NCI-H748 (cell line): ENCODE data around the gene PCBD1.
"Not testable (repeated sequence)": the region's sequence is repeated elsewhere in the genome, so short reads cannot be mapped to it uniquely, and the experiment has no call there.

Source experiments
- DNase-seq: peaks from one replicate; lab custom pipeline; 2025; ENCODE audit not compliant: unreplicated experiment; lab: John Stamatoyannopoulos, UW

Gene PCBD1

GRCh38 chr10:70874061-70874460 is 14.3 kb downstream of the PCBD1 start:
- DNase-seq: no peak

GRCh38 chr10:70872291-70872690 is 16.1 kb downstream of the PCBD1 start:
- no peak for DNase-seq

DNA sequence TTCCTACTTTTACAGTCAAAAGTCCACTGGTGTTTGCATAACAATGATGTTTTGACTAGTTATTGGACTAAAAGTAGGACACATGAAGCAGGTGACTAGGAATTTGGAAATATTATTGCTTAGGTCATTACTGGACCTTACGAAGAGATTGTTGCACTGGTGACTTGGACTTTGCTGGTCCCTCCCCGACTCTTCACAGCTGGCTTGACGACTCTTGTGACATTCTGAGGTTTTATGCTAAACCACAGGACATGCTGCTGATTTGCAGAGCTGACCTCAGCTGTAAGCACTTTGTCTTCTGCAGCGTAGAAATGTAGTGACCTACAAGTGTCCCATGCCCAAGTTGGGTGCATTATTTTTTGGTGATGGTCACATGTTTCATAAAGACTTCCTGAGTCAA is 21.9 kb downstream of the PCBD1 start:
- no peak for DNase-seq

DNA sequence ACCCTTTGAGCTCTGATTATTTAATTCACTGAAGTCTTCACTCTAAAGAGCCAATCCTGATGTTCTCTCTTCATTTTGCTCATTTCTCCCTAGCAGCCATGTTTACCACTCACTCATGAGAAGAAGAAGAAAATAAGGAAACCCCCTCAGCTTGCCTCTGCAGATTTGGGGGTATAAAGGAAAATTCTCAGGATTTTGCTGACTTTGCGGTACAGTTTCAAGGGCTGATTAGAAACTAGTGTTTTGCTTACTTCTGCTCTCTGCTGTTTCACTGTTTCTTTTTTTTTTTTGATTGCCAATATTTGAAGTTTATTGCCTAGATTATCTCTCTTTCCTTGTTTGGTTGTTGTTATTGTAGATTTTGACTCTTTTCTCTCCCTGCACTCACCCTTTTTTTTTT is 23.4 kb downstream of the PCBD1 start:
- no peak for DNase-seq

- no peak for DNase-seq
These were observed 24.8 kb downstream of the PCBD1 start for GRCh38 chr10:70863470-70864160.

GRCh38 chr10:70861495-70862197 is 26.7 kb downstream of the PCBD1 start:
- DNase-seq: not testable (repeated sequence)

- no peak for DNase-seq
These were observed 29.6 kb downstream of the PCBD1 start for GRCh38 chr10:70858759-70859158.

GRCh38 chr10:70856454-70856853 is 31.9 kb downstream of the PCBD1 start:
- no peak for DNase-seq

DNA sequence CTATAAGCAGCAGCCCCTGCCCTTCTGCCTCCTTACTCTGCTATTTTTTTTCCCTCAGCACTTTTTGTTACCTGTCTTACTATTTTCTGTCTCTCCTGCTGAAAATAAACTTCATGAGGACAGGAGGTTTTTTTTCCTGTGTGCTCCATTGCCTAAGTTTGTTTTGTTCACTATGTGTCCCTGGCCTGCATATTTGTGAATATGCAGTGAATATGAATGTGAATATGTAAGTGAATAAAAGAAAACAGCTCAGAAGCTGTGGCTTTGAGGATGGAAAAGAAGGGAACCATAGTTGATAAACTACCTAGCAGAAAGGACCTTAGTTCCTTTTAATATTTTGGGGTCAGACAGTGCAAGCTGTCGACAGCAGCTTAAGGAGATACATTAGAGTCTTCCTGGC is 34.9 kb downstream of the PCBD1 start:
- DNase-seq: no peak

DNA sequence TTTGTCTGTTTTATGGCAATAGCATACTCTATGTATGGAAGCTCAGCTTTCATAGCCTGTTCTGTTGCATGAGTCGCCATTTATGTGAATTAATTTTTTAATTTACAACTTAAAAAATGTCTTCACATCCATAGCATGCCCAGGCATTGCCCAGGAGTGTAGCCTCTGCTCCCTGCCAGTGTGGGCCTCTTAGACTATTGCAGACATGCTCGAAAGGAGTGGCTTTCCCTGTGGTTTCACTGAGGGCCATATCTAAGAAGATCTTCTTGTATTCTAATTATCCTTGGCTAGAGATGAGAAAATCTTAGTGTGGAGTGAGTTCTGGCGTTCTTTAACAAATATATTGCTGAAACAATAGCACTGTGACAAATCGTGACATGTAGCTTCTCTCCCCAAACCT is 35.3 kb downstream of the PCBD1 start:
- no peak for DNase-seq

DNA sequence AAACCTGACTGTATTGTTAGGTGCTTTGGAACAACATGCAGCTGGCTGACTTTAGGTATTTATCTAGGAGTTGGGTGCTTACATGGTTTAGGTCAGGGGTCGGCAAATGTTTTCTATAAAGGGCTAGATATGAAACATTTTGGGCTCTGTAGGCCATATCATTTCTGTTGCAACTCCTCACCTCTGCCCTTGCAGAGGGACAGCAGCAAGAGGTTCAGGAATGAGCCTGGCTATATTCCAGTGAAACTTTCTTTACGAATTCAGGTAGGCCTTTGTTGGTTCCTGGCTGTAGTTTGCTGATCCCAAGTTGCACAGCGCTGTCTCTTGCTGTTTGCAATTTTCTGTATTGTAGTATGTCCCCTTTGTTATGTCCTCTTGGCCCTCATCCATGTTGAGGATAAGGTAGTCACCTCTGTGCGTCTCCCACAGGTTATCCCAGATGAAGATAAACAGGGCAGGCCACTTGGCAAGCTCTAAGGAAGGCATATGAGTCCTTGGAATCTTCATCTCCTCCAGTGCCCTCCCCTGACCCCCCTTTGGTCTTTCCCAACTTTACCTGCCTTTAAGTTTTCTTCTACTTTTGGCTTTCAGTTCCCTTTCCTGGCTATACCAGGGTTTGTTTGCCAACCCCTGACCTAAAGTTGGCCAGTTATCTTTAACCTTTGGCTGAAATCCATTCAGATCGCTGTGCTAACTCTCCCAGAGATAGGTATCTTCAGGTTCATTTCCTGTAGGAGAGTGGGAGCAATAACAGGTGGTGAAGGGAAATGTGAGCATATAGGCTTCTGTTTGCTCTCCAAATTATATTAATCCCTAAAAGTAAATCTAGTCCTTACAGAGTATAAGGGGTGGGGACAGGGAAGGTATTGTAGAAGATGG is 36.5 kb downstream of the PCBD1 start:
- DNase-seq: no peak

DNA sequence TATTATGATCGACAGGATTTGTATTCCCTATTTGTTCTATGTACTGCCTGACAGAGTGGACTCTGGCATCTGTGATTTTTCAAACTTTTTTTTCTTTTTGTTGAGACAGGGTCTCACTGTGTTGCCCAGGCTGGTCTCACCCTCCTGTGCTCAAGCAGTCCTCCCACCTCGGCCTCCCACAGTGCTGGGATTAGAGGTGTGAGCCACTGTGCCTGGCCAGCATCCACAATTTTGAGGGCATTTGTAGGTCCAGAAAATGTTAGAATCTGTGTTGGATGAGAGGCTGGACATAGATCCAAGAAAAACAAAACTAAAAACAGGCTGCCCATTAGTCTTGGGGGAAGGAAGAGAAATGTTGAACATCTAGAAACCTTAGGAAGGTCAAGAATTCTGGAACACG is 38.3 kb downstream of the PCBD1 start:
- DNase-seq: no peak

DNA sequence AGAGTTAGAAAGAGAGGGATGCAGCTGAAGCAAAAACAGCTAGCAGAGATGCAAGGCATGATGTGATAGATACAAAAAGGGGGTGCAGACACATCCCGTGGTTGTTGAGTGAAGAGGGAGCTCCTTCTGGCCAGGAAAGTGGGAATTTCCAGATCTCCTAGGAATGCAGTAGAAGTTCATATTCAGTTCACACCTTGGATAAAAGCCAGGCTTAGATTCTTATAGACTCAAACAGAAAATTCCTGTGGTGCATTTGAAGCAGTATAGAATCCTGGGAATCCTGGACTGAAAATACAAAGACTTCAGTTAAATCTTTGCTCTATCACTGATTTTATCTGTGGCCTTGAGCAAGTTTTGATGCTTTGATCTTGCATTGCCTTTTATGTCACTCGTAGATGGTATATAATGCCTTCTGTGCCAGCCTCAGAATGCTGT is 38.8 kb downstream of the PCBD1 start:
- no peak for DNase-seq

- DNase-seq: no peak
These were observed 40.6 kb downstream of the PCBD1 start for GRCh38 chr10:70847659-70848360.

DNA sequence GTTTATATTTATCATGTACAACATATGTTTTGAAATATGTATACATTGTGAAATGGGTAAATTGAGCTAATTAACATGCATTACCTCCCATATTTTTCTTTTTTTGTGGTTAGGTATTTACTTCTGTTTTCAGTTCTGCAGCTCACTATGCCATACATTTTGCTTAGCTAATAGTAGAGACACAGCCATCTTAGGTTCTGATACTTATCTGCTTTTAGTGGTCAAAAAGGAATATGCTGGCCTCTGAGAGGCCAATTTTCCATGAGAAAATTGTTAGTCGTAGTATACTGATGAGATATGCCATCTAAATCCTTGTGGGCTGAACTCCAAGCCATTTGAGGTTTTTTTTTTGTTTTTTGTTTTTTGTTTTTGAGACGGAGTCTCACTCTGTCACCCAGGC is 41.6 kb downstream of the PCBD1 start:
- DNase-seq: no peak

GRCh38 chr10:70845816-70846215 is 42.5 kb downstream of the PCBD1 start:
- DNase-seq: no peak

DNA sequence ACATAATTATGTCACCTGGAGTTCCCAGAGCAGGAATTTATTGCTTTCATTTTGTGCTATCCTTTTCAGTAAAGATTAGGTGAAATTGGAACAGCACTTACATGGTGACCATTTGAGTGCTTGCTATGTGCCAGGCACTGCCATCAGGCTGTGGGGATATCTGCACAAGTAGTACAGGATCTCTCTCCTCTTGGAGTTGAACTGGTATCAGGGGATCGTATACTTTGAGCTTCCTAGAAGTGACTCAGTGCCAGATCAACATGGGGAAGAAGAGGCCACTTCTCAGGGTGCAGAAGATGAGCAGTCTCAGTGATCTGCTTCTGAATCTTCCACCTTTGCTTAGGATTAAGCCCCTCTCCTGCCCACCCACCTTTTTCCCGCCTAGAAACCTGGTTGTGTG is 43.1 kb downstream of the PCBD1 start:
- DNase-seq: no peak

GRCh38 chr10:70843776-70844489 is 44.4 kb downstream of the PCBD1 start:
- peak; percentile 47 for DNase-seq

GRCh38 chr10:70843333-70843732 is 45.0 kb downstream of the PCBD1 start:
- peak; percentile 21 for DNase-seq

- DNase-seq: no peak
These were observed 47.5 kb downstream of the PCBD1 start for GRCh38 chr10:70840836-70841235.
